ENCODE data around the gene MRPS18B. TPM values are rescaled to one million over a fixed set of nuclear protein-coding genes. Genes with fewer than 3 reads are reported as not detected.

MRPS18B gene
- total and polyA plus RNA-seq, 2 of the 4 experiments (the other 2 are of a cell fraction) = 51.2 to 82.3 TPM

DNA sequence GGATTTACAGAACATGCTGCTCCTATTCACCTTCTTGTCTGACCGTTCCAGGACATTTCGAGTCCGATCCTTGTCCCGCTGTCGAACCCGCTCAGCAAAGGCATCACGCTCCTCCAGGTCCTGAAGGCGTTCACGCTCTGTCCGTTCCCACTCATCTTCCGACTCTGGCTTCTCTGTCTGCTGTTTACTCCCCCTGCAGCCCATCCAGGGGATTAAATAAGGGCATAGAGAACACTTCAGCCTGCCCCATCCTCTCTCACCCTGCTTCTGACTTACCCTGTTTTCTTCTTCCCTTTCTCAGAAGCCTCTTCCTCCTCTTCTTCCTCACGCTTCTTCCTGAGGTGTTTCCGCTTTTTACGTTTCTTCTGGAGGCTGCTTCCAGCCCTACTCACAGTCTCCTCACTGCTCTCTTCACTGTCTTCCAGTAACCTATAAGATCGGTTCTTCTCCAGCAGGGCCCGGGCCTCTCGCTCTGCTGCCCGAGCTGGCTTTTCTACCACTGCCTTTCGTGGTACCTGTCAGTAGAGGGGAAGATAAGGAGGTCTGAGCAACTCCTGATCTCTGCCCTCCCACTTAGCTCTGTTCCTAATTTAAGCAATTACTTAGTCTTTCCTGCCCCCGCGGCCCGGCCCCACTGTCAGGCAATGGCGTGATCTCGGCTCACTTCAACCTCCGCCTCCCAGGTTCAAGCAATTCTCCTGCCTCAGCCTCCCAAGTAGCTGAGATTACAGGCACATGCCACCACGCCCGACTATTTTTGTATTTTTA is 53.3 kb downstream of the MRPS18B start:
- Histone ChIP-seq H3K4me2 (ENCODE audit: low read depth, low read length) (no peak overlapping the region), H2BK120ac (ENCODE audit: low read depth, low read length) (no peak overlapping the region), H3K4ac (ENCODE audit: low read depth, low read length) (no peak overlapping the region), H3K14ac (replicated peaks; ENCODE audit: low read depth, low read length) (no peak overlapping the region), H3K79me1 (ENCODE audit: low read depth in 1 of 2, low read length in 2 of 2) (peaks cover 13 to 24% of the 10 kb centered on the region in 2 experiments), H3K23ac (ENCODE audit: low read depth, low read length) (no peak overlapping the region), H2BK20ac (ENCODE audit: low read depth, low read length) (no peak overlapping the region), H2BK15ac (ENCODE audit: low read depth, low read length) (no peak overlapping the region), H3K9ac (ENCODE audit: low read depth, low read length) (no peak overlapping the region), H4K5ac (ENCODE audit: low read depth, low read length) (no peak overlapping the region), H3K36me3 (ENCODE audit: control insufficient read depth, insufficient read depth, low read length) (peaks cover 27% of the 10 kb centered on the region), H3K9me3 (ENCODE audit: control insufficient read depth, insufficient read depth, low read length) (no peaks in the 10 kb centered on the region), H3K56ac (ENCODE audit: extremely low read depth, insufficient read depth, low read length) (no peak overlapping the region), H4K8ac (ENCODE audit: low read depth in 2 of 2, low read length in 2 of 2) (no peak overlapping the region), H2AK5ac (ENCODE audit: low read depth, low read length) (no peak overlapping the region), H2BK5ac (ENCODE audit: low read depth, low read length, poor library complexity, severe bottlenecking) (no peak overlapping the region), H3K9me1 (ENCODE audit: insufficient read depth, low read length) (no peaks in the 10 kb centered on the region), H2AFZ (replicated peaks; ENCODE audit: low read length, poor library complexity) (no peak overlapping the region), H2AK9ac (replicated peaks; ENCODE audit: low read depth, low read length, poor library complexity) (peak overlapping the region; percentile 85), H3K18ac (ENCODE audit: low read depth, low read length) (no peak overlapping the region), H4K91ac (ENCODE audit: insufficient read depth, low read depth, low read length) (no peak overlapping the region), H4K20me1 (ENCODE audit: insufficient read depth, low read length) (peaks cover 4% of the 10 kb centered on the region; the same call in 1 of the 2 replicates), H3K4me3 (ENCODE audit: insufficient read depth, low read depth, low read length) (no peak overlapping the region), H3K4me1 (ENCODE audit: control insufficient read depth, insufficient read depth, low read length) (peaks cover 3% of the 10 kb centered on the region; the same call in 1 of the 2 replicates), H3K27me3 (ENCODE audit: control insufficient read depth, insufficient read depth, low read length) (no peaks in the 10 kb centered on the region), H3K27ac (ENCODE audit: insufficient read depth, low read length) (no peak overlapping the region)
- dilution Hi-C loops (cut with HindIII; ENCODE audit: low sequenced_read_pairs, unreplicated experiment) = no loop called here
- no TSS peak for BruUV-seq (replicated peaks)
- ATAC-seq (ENCODE audit: low read depth) (no peak), DNase-seq (no peak)
- in situ Hi-C loops (cut with MboI; ENCODE audit: low sequenced_read_pairs) = no loop called here
- ChIA-PET POLR2A (ENCODE audit: unreplicated experiment) (no interaction called here), CTCF (no interaction called here)
- no peak for TF ChIP-seq FOS (IDR thresholded peaks at IDR 0.05; ENCODE audit: low read depth, low read length)
- no peak for TF ChIP-seq SMC3 (IDR thresholded peaks at IDR 0.05; ENCODE audit: low read depth, low read length)
- no peak for TF ChIP-seq CHD1 (IDR thresholded peaks at IDR 0.05; ENCODE audit: low read depth, low read length)
- TF ChIP-seq, protein P1, sequence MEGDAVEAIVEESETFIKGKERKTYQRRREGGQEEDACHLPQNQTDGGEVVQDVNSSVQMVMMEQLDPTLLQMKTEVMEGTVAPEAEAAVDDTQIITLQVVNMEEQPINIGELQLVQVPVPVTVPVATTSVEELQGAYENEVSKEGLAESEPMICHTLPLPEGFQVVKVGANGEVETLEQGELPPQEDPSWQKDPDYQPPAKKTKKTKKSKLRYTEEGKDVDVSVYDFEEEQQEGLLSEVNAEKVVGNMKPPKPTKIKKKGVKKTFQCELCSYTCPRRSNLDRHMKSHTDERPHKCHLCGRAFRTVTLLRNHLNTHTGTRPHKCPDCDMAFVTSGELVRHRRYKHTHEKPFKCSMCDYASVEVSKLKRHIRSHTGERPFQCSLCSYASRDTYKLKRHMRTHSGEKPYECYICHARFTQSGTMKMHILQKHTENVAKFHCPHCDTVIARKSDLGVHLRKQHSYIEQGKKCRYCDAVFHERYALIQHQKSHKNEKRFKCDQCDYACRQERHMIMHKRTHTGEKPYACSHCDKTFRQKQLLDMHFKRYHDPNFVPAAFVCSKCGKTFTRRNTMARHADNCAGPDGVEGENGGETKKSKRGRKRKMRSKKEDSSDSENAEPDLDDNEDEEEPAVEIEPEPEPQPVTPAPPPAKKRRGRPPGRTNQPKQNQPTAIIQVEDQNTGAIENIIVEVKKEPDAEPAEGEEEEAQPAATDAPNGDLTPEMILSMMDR (conservative IDR thresholded peaks at IDR 0.05; ENCODE audit: low read depth, low read length) = peak; percentile 17; the same call in 1 of the 2 replicates
- intact Hi-C loops (cut with micrococcal nuclease) = no loop called here
- WGBS, 2 experiments (ENCODE audit: extremely low coverage in 2 of 2, insufficient read length in 1 of 2) = 92% methylated on average over 12 of the region's 27 CpGs; no CpG with 5 or more reads in 1 of the 2 experiments

Data from IMR-90 (cell line).